ENCODE results near the gene A2M.
"Not testable (repeated sequence)": the region's sequence is repeated elsewhere in the genome, so short reads cannot be mapped to it uniquely, and the experiment has no call there.

A2M gene

DNA sequence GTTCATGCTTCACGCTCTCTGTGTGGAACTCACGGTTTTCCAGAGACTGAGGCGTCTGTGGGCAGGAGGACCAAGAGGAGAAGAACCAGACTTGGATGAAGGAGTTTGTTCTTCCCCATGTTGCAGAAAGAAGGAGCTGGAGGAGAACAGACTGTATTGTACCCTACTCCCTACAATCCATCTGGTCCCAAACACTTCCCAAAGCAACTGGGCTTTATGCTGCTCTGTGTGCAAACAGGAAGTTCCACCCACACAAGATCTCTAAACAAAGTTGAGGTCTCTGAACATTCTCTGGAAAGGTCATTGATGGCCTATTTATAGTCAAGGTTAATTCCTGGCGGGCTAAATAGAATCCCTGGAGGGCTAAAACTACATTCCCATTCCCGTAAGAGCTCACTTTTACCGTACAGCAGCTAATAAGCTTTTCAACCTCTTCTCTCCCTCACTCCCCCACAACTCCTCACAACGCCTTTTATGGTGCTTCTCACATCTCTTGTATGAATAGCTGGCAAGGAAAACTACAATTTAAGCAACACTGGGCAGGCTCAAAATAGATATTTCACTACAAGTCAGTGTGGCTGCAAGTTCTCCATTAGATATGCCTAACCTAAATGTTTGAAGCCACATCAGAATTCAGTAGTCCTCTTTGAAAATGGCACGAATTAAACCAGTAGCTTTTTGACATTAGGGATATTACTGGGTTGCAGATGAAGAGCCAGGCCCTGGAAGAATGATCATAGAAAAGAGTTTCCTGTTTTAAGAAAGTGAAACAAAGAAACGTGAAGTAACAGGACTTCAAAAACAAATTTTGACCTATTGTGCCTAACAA lies at the start of gene A2M:
TSS of gene A2M (minus strand) at position 189 of the 829 bp plus-strand sequence. CDS start at position 119, 70 bp downstream.
- no peak for DNase-seq

GRCh38 chr12:9163392-9163791 lies 47.7 kb upstream of the A2M start:
- no peak for DNase-seq

DNA sequence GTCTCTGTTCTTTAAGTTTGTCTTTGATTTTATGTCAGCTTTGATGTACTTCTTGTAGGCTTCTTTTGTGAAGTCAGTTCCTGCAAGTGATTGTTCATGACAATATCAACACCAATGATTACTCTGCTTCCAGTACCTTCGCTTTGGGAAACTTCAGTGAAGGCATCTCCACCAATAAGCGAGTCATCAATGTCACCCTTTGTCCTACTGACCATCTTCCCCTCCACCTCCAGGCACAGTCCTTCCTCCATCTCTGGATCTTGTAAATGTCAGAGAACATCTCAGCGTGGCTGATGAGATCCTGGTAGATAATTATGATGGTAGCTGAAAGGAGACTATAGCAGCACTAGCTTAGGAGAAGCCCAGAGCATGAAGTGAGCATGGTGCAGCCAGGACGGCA lies 40.4 kb upstream of the A2M start:
- no peak for DNase-seq

DNA sequence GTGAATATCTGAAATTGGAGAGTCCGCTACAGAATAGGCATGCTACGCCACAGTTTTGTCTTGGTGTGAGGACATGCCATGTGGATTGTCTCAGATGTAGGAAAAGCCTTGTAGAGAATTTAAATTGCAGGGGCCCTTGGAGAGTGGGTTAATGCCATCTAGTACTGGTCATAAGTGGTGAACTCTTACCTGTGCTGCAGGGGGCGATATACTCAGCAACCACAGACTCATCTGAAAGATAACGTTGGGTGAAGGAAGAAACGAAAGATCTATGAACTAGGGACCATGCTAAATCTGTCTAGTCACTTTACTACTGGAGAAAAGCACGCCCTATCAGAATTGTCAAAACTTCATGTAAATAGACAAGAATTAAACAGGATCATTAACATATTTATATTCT lies 33.7 kb upstream of the A2M start:
- DNase-seq = no peak

- DNase-seq = no peak
These were observed 33.2 kb upstream of the A2M start for GRCh38 chr12:9148926-9149325.

DNA sequence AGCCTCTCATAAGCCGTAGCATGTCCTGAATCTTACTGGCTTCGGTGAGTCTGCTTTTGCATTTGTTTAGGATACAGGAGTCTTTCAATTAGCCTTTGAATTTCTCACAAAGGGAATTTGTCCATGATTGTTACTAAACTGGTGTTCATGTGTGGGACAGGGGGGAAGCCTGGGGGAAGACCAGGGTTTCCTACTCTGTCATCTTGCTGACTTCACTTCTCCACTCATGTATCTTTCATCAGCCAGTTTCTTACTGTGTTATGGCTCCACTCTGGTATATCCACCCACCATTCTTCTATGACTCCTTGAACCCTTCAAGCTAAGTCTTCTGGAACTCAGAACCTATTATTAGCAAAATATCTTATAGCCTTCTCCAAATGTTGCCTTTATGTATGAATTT lies 31.7 kb upstream of the A2M start:
- no peak for DNase-seq

DNA sequence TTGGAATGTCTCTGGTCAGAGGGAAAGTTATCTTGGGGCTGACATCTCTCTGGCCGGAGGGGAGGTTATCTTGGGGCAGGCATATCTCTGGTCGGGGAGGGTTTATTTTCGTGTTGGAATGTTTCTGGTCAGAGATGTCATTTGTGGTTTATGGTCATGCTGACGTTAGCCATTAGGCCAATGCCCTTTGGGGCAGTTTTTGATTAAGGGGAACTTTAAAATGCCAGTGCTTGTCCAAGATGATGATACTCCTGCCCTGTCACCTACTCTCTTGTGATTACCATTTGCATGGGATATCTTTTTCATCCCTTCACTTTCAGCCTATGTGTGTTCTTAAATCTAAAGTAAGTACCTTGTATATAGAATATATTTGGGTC lies 29.0 kb upstream of the A2M start:
- no peak for DNase-seq

DNA sequence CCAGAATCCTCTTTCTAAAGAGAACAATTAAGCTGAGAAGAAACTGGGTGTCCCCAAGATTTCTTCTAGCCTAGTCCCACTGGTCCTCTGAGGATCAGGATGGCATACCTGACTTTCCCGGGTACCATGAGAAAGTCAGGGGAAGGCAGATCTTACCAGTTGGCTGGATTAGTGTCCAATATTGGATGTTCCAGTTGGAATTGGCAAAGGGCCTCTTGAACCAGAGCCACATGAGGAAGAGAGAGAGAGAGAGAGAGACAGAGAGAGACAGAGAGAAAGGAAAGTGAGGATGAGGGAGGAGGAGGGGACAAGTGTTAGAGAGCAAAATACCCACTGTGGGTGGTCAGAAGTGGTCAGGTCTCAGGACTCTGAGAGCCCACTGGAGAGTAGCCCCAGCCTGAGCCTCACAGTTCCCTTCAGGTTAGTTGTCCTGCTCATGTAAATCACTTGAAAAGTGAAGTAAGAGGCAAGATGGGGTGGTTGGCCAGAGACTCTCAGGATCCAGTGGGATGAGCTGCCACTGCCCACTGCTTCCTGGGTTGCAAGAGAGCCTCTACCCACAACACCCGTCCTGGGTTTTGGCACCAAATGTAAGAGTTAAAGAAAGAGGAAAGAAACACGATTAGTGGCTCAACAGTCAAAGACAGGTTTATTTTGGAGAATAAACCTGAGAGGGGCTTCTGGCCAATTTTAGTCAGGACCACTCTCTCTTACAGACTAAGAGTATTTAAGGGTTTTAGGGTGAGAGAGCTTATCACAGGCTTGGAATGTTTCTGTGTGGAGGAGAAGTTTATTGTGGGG lies 28.4 kb upstream of the A2M start:
- DNase-seq = no peak

DNA sequence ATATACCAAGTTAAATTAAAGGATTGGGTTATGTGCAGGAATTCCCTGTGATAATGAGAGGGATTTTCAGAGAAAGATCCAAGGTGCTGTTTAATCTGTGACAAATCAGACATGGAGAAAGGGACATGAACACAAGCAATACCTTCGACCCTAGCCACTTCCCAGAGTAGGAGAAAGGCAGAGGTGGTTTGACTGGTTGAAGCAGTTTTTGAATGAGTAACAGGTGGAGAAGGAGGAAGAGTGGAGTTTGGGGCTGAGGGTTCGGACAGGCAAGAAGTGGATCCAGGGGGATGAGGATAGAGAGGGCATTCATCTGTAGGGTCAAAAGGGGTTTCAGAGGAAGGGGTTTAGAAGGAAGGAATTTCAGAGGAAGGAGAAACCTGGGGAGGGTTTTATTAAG lies 27.4 kb upstream of the A2M start:
- no peak for DNase-seq

DNA sequence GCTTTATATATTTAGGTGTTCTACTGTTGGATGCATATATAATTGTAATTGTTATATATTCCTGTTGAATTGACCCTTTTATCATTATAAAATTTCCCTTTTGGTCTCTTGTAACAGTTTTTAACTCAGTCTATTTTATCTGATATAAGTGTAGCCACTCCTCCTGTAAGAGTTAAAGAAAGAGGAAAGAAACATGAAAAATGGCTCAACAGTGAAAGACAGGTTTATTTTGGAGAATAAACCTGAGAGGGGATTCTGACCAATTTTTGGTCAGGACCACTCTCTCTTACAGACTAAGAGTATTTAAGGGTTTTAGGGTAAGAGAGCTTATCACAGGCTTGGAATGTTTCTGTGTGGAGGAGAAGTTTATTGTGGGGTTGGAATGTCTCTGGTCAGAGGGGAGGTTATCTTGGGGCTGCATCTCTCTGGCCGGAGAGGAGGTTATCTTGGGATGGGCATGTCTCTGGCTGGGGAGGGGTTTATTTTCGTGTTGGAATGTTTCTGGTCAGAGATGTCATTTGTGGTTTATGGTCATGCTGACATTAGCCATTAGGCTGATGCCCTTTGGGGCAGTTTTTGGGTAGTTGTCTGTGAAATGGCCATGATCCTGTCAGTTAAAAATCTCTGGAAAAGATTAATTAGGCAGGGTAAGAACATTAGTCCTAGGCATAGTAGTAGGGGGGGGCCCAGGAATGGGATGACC lies 24.0 kb upstream of the A2M start:
- not testable (repeated sequence) for DNase-seq

DNA sequence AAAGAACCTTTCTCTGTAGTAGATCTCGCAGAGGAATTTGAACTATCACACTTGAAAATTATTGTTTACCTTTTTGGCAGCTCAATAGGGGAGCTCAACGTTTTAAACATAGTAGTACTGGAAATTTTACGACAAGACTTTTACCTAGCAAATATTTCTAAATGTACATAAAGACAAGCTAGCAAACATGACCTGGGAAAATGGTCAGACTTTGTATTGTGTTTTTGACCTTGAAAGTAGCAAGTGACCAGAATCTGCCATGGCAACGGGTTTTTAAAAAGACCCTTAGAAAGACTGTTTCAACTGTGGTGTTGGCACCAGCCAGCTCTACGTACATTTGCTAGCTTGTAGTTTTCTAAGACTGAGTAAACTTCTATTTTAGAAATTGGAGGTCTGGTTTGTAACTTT lies 20.2 kb upstream of the A2M start:
- no peak for DNase-seq

DNA sequence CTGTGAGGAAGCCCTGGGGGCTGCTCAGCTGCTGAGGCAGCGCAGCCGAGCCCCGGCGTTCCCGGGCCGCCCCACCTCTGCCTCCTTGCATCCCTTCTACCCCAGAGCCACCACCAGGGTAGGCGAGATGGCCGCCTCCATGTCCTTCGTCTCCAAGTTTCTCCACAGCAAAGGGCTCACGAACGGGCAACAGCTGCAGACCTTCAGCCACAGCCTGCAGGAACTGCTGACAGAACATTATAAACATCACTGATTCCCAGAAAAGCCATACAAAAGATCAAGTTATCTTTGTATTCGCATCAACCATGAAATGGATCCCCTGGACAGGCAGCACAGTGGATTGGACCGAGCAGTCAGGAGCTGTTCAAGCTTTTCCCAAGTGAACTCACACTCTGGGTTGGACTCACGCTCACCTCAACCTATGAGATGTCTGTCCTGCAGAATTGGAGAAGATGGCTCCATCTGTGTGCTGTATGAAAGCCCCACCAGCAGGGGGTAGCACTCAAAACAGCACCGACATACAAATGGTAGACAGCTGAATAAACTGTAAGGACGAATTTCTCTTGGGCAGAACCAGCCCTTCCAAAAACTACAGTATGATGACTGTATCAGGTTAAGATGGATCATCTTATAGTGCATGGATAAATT lies 19.4 kb upstream of the A2M start:
- no peak for DNase-seq

GRCh38 chr12:9133216-9133916 lies 17.6 kb upstream of the A2M start:
- DNase-seq = no peak

DNA sequence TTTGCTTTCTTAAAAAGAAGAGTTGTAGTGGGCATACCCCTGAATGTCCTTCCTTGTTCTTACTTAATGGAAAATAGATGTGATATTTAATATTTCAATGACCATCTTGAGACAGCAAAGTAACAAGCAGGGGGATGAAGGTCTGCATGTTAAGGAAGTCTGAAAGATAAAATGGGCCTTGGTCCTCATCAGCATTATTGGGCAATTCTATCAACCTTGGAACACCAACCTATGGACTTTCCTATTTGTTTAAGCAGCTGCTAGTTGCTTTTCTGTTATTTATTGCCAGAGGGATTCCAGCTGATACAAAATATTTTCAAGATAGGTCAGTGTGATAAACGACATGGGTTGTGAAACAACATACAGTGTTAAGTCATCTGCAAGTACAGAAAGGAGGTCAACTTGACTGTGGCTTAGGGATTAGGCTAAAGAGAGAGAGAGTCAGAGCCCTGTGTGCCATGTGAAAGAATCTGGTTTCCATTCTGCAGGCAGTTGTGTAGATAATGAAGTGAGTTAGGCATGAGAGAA lies 16.4 kb upstream of the A2M start:
- DNase-seq = no peak

GRCh38 chr12:9130244-9130643 lies 14.5 kb upstream of the A2M start:
- DNase-seq = no peak

- no peak for DNase-seq
These were observed 12.4 kb upstream of the A2M start for GRCh38 chr12:9127936-9128663.

GRCh38 chr12:9127484-9127883 lies 11.8 kb upstream of the A2M start:
- DNase-seq = no peak

- DNase-seq = no peak
These were observed 8.8 kb upstream of the A2M start for GRCh38 chr12:9124383-9125031.

GRCh38 chr12:9123781-9124382 lies 8.2 kb upstream of the A2M start:
- DNase-seq = no peak

DNA sequence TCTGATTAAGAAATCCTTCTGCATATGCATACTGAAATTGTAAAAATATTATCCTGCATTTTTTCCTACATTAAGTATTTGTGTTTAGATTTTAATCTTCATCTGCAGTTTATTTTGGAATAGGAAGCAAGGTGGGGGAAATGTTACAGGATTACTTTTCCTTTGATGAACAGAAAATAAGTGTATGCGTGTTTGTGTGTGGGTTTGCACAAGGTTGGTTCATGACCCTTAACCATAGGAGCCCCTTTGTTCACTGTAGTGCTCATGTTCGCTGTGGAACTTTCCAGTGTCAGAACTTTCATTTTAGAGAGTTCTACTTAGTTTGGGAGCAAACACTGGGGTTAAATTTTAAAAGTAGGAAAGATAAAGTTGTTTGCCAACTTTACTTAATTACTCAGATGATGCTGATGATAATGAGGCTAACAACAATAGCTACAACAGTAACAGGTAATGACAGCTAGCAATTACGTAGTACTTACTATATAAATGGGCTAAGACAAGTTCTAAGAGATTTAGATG lies 6.4 kb upstream of the A2M start:
- DNase-seq = no peak

Data from NCI-H1436 treated with DMSO at 0.1 percent for 48 hours (cell line).